HG02798 (cell line): Measurements from ENCODE around the gene PPP1R3D.
"Not testable (repeated sequence)": the region's sequence is repeated elsewhere in the genome, so short reads cannot be mapped to it uniquely, and the experiment has no call there.

Experiments
- ATAC-seq: cut with Tn5 transposase; IDR thresholded peaks from one replicate; pipeline ENCODE4 v1.9.1; 2021; ENCODE audit warnings: mild to moderate bottlenecking; ENCODE audit not compliant: unreplicated experiment, poor library complexity

The PPP1R3D gene

GRCh38 chr20:59940129-59940955, at the start of gene PPP1R3D, which contains the start of gene FAM217B:
Gene PPP1R3D (minus strand): TSS chr20:59940305. CDS start chr20:59939931, 374 bp downstream.
Gene FAM217B (plus strand): TSS chr20:59940389. CDS start chr20:59943944, 3,555 bp downstream.
- peak; percentile 95 for ATAC-seq

GRCh38 chr20:59988141-59988540, 48.0 kb upstream of the PPP1R3D start:
- no peak for ATAC-seq

GRCh38 chr20:59987135-59987534, 47.0 kb upstream of the PPP1R3D start:
- no peak for ATAC-seq

- ATAC-seq = no peak
These were observed 45.8 kb upstream of the PPP1R3D start for GRCh38 chr20:59985864-59986263.

- no peak for ATAC-seq
These were observed 45.1 kb upstream of the PPP1R3D start for GRCh38 chr20:59985164-59985563.

GRCh38 chr20:59984541-59984940, 44.4 kb upstream of the PPP1R3D start:
- no peak for ATAC-seq

- ATAC-seq = no peak
These were observed 43.0 kb upstream of the PPP1R3D start for GRCh38 chr20:59983076-59983475.

GRCh38 chr20:59977086-59977485, 37.0 kb upstream of the PPP1R3D start:
- no peak for ATAC-seq

GRCh38 chr20:59976156-59976782, 36.2 kb upstream of the PPP1R3D start:
- ATAC-seq = no peak

GRCh38 chr20:59972037-59972801, 32.1 kb upstream of the PPP1R3D start:
- no peak for ATAC-seq

- ATAC-seq = no peak
These were observed 31.3 kb upstream of the PPP1R3D start for GRCh38 chr20:59971428-59971827.

- no peak for ATAC-seq
These were observed 26.3 kb upstream of the PPP1R3D start for GRCh38 chr20:59966428-59966827.

GRCh38 chr20:59962155-59962554, 22.1 kb upstream of the PPP1R3D start:
- no peak for ATAC-seq

- ATAC-seq = no peak
These were observed 21.3 kb upstream of the PPP1R3D start for GRCh38 chr20:59961423-59961822.

GRCh38 chr20:59958626-59959025, 18.5 kb upstream of the PPP1R3D start:
- no peak for ATAC-seq

GRCh38 chr20:59958123-59958522, 18.0 kb upstream of the PPP1R3D start, which contains the start of gene CDH26:
Gene CDH26 (plus strand): TSS chr20:59958423. CDS start chr20:59958727, 304 bp downstream.
- ATAC-seq = no peak

- not testable (repeated sequence) for ATAC-seq
These were observed 17.5 kb upstream of the PPP1R3D start for GRCh38 chr20:59957568-59957967.

- ATAC-seq = no peak
These were observed 15.2 kb upstream of the PPP1R3D start for GRCh38 chr20:59955131-59955796.

GRCh38 chr20:59954718-59955117, 14.6 kb upstream of the PPP1R3D start:
- no peak for ATAC-seq

- ATAC-seq = no peak
These were observed 9.8 kb upstream of the PPP1R3D start for GRCh38 chr20:59949911-59950310.
